Fibroblast of lung (primary cell): Measurements from ENCODE around the gene MAGEB16.

Source experiments
- CTCF ChIP-seq, 2 donors: IDR thresholded peaks in 1 of 2; conservative IDR thresholded peaks in 1 of 2; 1 replicate in 1 of 2; 2 replicates in 1 of 2; pipeline ENCODE4 v1.5.1; 2011 to 2012; ENCODE audit warnings: low read length in 2 of 2, control low read depth in 1 of 2, inconsistent platforms in 1 of 2, low read depth in 1 of 2, mild to moderate bottlenecking in 1 of 2
- EZH2 ChIP-seq: IDR thresholded peaks from 2 replicates; pipeline ENCODE4 v1.5.1; 2012; ENCODE audit warnings: low read length, control low read depth, mild to moderate bottlenecking; ENCODE audit errors: missing control alignments

DNA sequence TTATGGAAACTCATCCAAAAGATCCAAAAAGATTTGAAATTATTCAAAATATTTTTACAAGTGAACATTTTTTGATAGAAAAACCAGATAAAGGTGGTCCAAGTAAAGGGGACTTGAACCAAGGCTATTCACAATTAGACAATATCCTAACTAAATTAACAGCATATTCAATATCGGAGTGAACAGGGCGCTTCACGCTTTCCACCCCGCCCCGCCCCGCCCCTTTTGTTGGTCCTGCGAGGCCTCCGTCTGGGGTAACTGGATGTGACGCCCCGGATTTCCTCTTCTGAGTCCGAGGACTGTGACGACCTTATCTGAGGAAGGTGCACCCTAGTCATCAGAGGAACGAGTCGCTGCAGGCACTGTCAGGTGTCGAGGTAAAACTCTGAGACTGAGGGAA, at the start of gene MAGEB16:
- TF ChIP-seq CTCF (conservative IDR thresholded peaks at IDR 0.05 in 1 of 2, IDR thresholded peaks at IDR 0.05 in 1 of 2; ENCODE audit: low read depth in 1 of 2, low read length in 2 of 2) (no peak), EZH2 (no peak)
